Keratinocyte (primary cell): ENCODE data around the gene C1orf167.

Experiments used
- EZH2 ChIP-seq: IDR thresholded peaks from one replicate; pipeline ENCODE4 v1.6.1; 2012; ENCODE audit warnings: inconsistent platforms, mild to moderate bottlenecking, low read length, moderate library complexity
- TF ChIP-seq, protein P1 (sequence below), 3 experiments: IDR thresholded peaks in 1 of 3; conservative IDR thresholded peaks in 1 of 3; optimal IDR thresholded peaks in 1 of 3; 2 replicates in 2 of 3; 3 replicates in 1 of 3; pipeline versions ENCODE3 to v1.5.1; 2011; ENCODE audit warnings: low read length in 3 of 3, mild to moderate bottlenecking in 3 of 3, moderate library complexity in 2 of 3, control low read depth in 1 of 3, inconsistent platforms in 1 of 3; ENCODE audit not compliant: insufficient read depth in 2 of 3; ENCODE audit errors: extremely low read depth in 1 of 3

- TF ChIP-seq, protein P1, sequence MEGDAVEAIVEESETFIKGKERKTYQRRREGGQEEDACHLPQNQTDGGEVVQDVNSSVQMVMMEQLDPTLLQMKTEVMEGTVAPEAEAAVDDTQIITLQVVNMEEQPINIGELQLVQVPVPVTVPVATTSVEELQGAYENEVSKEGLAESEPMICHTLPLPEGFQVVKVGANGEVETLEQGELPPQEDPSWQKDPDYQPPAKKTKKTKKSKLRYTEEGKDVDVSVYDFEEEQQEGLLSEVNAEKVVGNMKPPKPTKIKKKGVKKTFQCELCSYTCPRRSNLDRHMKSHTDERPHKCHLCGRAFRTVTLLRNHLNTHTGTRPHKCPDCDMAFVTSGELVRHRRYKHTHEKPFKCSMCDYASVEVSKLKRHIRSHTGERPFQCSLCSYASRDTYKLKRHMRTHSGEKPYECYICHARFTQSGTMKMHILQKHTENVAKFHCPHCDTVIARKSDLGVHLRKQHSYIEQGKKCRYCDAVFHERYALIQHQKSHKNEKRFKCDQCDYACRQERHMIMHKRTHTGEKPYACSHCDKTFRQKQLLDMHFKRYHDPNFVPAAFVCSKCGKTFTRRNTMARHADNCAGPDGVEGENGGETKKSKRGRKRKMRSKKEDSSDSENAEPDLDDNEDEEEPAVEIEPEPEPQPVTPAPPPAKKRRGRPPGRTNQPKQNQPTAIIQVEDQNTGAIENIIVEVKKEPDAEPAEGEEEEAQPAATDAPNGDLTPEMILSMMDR (optimal IDR thresholded peaks at IDR 0.05 in 1 of 3, IDR thresholded peaks at IDR 0.05 in 1 of 3, conservative IDR thresholded peaks at IDR 0.05 in 1 of 3; ENCODE audit: extremely low read depth in 1 of 3, insufficient read depth in 2 of 3, low read length in 3 of 3) = no peak
- TF ChIP-seq EZH2 = no peak
Observed at GRCh38 chr1:11746092-11746491, 15.9 kb upstream of the C1orf167 start.
